HepG2 (cell line): ENCODE data around the gene KATNAL1.

Experiments
- CTCF ChIP-seq: sonication (generic); formaldehyde crosslinking; IDR thresholded peaks from 2 replicates; pipeline ENCODE4 v1.5.0; 2020; ENCODE audit warnings: mild to moderate bottlenecking, missing genetic modification reagents, moderate library complexity
- RFX5 ChIP-seq: IDR thresholded peaks from 2 replicates; pipeline ENCODE4 v1.6.1; 2011; ENCODE audit warnings: low read depth, low read length, improper control_type of control experiment
- TFAP4 ChIP-seq: sonication (generic); IDR thresholded peaks from 2 replicates; pipeline ENCODE4 v1.6.1; 2016; ENCODE audit warnings: low read depth, borderline replicate concordance
- ZHX1 ChIP-seq: sonication (generic); formaldehyde crosslinking; IDR thresholded peaks from 2 replicates; pipeline ENCODE4 v1.8.1; 2022; ENCODE audit warnings: low read depth, mild to moderate bottlenecking, missing genetic modification reagents
- ZNF546 ChIP-seq: sonication (generic); formaldehyde crosslinking; conservative IDR thresholded peaks from 2 replicates; pipeline ENCODE4 v1.8.1; 2023; ENCODE audit warnings: mild to moderate bottlenecking, missing genetic modification reagents

GRCh38 chr13:30341815-30342570 is 34.6 kb upstream of the KATNAL1 start:
- TF ChIP-seq CTCF (CRISPR knock-in tag) (no peak), ZNF546 (CRISPR knock-in tag) (no peak), TFAP4 (no peak), RFX5 (no peak), ZHX1 (CRISPR knock-in tag) (no peak)
